MCF 10A (cell line): ENCODE measurements around the gene TAF4. TPM values are rescaled to one million over a fixed set of nuclear protein-coding genes. Genes with fewer than 3 reads are reported as not detected.
"Not testable (repeated sequence)": the region's sequence is repeated elsewhere in the genome, so short reads cannot be mapped to it uniquely, and the experiment has no call there.

ENCODE experiments used
- BruUV-seq: library from RNA; stranded (reverse); fragments of 400-500 nt; replicated peaks from 2 replicates; lab custom pipeline; 2021; lab: Mats Ljungman, UMichigan
- CTCF ChIA-PET: fragments of 300-600 bp; sonication (Branson Sonifier 250); formaldehyde crosslinking; extraction: SDS; loops from one replicate; lab custom pipeline; 2021; ENCODE audit warnings: antibody characterized with exemption, inconsistent platforms; lab: Yijun Ruan, JAX
- POLR2A ChIA-PET: fragments of 300-600, 350-650 bp; sonication (Branson Sonifier 250); formaldehyde crosslinking; extraction: SDS; loops from one replicate; lab custom pipeline; 2020; ENCODE audit warnings: antibody characterized with exemption, inconsistent platforms; lab: Yijun Ruan, JAX
- DNase-seq: peaks from one replicate; pipeline ENCODE4 v3.0.0-alpha.2; 2018; ENCODE audit not compliant: unreplicated experiment
- H3K27ac Mint-ChIP-seq: one replicate; pipeline ENCODE4 v1.8.0; 2022; ENCODE audit warnings: mild to moderate bottlenecking, low read depth, mixed read lengths; ENCODE audit not compliant: unreplicated experiment
- H3K27me3 Mint-ChIP-seq: one replicate; pipeline ENCODE4 v1.8.0; 2022; ENCODE audit warnings: mixed read lengths; ENCODE audit not compliant: insufficient read depth, unreplicated experiment
- H3K36me3 Mint-ChIP-seq: one replicate; pipeline ENCODE4 v1.8.0; 2022; ENCODE audit warnings: mild to moderate bottlenecking, moderate library complexity, mixed read lengths; ENCODE audit not compliant: insufficient read depth, unreplicated experiment
- H3K4me1 Mint-ChIP-seq: one replicate; pipeline ENCODE4 v1.8.0; 2022; ENCODE audit warnings: mixed read lengths; ENCODE audit not compliant: insufficient read depth, unreplicated experiment
- H3K4me3 Mint-ChIP-seq: one replicate; pipeline ENCODE4 v1.8.0; 2022; ENCODE audit warnings: mild to moderate bottlenecking, moderate library complexity, mixed read lengths; ENCODE audit not compliant: unreplicated experiment
- H3K9me3 Mint-ChIP-seq: one replicate; pipeline ENCODE4 v1.8.0; 2022; ENCODE audit warnings: mixed read lengths; ENCODE audit not compliant: unreplicated experiment
- intact Hi-C: fragments of 100-400 bp; cut with micrococcal nuclease; formaldehyde crosslinking; loops from 2 replicates; pipeline ENCODE4 v1.14.1; 2022
- total RNA-seq: library from RNA; stranded (reverse); gene quantifications from 2 replicates; pipeline ENCODE4 v1.2.3, GENCODE V29; 2022
- TF ChIP-seq, protein P1 (sequence below): fragments of 200-600 bp; IDR thresholded peaks from one replicate; pipeline ENCODE4 v1.8.0; 2022; ENCODE audit warnings: antibody characterized with exemption, mild to moderate bottlenecking; ENCODE audit not compliant: unreplicated experiment

The TAF4 gene
- total RNA-seq, 1 experiment from 2014 or later, result 15.9 TPM

DNA sequence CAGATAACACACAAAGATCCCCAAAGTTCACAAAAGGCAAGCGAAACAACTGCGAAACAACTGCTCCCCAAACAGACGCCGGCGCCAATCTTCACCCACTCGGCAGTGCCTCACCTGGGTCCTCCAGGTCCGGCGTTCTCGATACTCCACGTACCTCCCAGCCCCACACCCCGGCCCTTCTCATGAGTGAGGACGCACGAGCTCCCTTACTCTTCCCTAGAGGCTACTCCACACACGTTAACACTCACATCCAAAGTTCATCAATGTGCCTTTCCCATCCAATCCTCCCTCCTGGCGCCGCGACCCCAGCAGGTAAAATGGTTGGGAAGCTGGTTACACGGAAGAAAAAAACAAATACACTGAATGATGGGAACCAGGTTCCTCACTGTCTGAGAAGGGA lies 77.0 kb downstream of the TAF4 start:
- no peak overlapping the region for H3K4me3 Mint-ChIP-seq
- H3K4me1 Mint-ChIP-seq, result no peaks in the 10 kb centered on the region
- intact Hi-C loops, result no loop called here
- BruUV-seq, result no TSS peak
- TF ChIP-seq, protein P1, sequence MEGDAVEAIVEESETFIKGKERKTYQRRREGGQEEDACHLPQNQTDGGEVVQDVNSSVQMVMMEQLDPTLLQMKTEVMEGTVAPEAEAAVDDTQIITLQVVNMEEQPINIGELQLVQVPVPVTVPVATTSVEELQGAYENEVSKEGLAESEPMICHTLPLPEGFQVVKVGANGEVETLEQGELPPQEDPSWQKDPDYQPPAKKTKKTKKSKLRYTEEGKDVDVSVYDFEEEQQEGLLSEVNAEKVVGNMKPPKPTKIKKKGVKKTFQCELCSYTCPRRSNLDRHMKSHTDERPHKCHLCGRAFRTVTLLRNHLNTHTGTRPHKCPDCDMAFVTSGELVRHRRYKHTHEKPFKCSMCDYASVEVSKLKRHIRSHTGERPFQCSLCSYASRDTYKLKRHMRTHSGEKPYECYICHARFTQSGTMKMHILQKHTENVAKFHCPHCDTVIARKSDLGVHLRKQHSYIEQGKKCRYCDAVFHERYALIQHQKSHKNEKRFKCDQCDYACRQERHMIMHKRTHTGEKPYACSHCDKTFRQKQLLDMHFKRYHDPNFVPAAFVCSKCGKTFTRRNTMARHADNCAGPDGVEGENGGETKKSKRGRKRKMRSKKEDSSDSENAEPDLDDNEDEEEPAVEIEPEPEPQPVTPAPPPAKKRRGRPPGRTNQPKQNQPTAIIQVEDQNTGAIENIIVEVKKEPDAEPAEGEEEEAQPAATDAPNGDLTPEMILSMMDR, result no peak
- H3K9me3 Mint-ChIP-seq, result peaks cover 29% of the 10 kb centered on the region
- ChIA-PET CTCF (interaction anchor here (0.6 kb wide), 1 partner anchor 23 kb away, joined by 3 read pairs; no protein-coding TSS in a partner anchor), POLR2A (no interaction called here)
- H3K36me3 Mint-ChIP-seq, result peaks cover 68% of the 10 kb centered on the region
- no peak overlapping the region for H3K27ac Mint-ChIP-seq
- no peak for DNase-seq
- H3K27me3 Mint-ChIP-seq, result no peaks in the 10 kb centered on the region

DNA sequence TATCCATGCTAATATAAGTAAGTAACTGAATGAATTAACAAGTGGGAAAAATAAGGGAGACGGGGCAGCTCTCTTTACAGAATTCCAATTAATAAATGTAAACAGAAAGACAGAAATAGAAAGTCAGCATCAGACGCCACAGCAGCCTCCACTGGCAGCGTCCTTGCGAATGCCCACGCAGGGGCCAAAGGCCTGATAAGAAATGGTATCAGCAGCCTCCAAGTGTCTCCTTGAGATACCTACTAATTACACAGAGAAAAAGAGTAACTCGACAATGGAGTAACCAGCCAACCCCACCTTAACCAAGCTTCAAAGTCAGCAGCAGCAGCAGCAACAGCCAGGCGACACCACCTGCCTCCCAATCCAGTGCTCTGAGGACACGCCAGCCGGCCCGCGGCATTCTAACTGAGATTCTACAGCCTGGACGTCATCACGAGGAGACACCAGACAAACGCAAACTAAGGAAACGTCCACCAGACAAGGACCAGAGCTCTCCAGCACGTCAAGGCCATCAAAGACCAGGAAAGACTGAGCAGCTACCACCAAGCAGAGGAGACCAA lies 78.8 kb downstream of the TAF4 start:
- TF ChIP-seq, protein P1, result no peak
- Mint-ChIP-seq H3K4me1 (no peaks in the 10 kb centered on the region), H3K4me3 (no peak overlapping the region), H3K36me3 (peaks cover 51% of the 10 kb centered on the region), H3K27me3 (no peaks in the 10 kb centered on the region), H3K9me3 (peaks cover 17% of the 10 kb centered on the region), H3K27ac (no peak overlapping the region)
- intact Hi-C loops, result no loop called here
- BruUV-seq, result no TSS peak
- ChIA-PET POLR2A (no interaction called here), CTCF (interaction anchor here (1.8 kb wide), 1 partner anchor 24 kb away, joined by 4 read pairs; no protein-coding TSS in a partner anchor)
- DNase-seq, result no peak

DNA sequence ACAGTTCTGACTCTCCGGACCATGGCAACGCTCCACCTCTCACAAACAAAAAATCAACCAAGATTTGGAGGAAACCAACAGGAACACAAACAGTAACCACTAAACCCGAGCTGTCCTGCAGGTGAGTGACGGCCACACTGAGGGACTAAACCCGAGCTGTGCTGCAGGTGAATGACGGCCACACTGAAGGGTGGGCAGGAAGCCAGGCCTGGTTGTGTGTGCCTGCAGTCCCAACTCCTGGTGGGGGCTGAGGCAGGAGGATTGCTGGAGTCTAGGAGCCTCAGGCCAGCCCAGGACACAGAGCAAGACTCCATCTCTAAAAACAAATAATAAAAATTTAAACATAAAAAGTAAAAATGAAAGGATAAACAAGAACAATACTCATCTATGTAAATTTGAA lies 80.6 kb downstream of the TAF4 start:
- Mint-ChIP-seq H3K27ac (no peak overlapping the region), H3K4me1 (no peaks in the 10 kb centered on the region), H3K27me3 (no peaks in the 10 kb centered on the region), H3K4me3 (no peak overlapping the region), H3K36me3 (peaks cover 33% of the 10 kb centered on the region), H3K9me3 (no peaks in the 10 kb centered on the region)
- intact Hi-C loops, result no loop called here
- no peak for DNase-seq
- TF ChIP-seq, protein P1, result no peak
- ChIA-PET POLR2A (no interaction called here), CTCF (interaction anchor here (1.8 kb wide), 1 partner anchor 26 kb away, joined by 4 read pairs; no protein-coding TSS in a partner anchor)
- no TSS peak for BruUV-seq

DNA sequence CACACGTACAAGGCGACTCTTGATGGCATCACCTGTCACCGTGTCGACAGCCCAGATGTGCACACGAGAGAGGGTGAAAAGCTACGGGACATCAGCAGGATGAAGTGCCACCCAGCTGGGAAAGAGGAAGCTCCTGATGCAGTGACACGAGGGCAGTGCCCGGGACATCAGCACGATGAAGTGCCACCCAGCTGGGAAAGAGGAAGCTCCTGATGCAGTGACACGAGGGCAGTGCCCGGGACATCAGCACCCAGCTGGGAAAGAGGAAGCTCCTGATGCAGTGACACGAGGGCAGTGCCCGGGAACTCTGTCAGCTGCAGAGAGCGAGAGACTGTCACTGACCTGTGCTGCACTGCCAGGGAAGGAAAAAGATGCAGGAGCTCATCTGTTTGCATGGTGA lies 81.2 kb downstream of the TAF4 start:
- H3K9me3 Mint-ChIP-seq, H3K27me3 Mint-ChIP-seq, BruUV-seq, H3K27ac Mint-ChIP-seq, H3K4me3 Mint-ChIP-seq, H3K4me1 Mint-ChIP-seq, DNase-seq, intact Hi-C loops: not testable (repeated sequence)
- POLR2A ChIA-PET, result interaction anchor here (0.6 kb wide), 1 partner anchor 734 kb away, joined by 3 read pairs; no protein-coding TSS in a partner anchor
- H3K36me3 Mint-ChIP-seq, result peaks cover 30% of the 10 kb centered on the region
- CTCF ChIA-PET, result interaction anchor here (0.7 kb wide), 1 partner anchor 27 kb away, joined by 3 read pairs; no protein-coding TSS in a partner anchor
